CD4-positive, alpha-beta memory T cell (primary cell): Measurements from ENCODE around the gene ASCL2. TPM values are rescaled to one million over a fixed set of nuclear protein-coding genes. Genes with fewer than 3 reads are reported as not detected.
A peak's percentile ranks its signal among the peaks of the same experiment; 100 is the strongest.

ENCODE experiments used
- CTCF ChIA-PET: fragments of 350-600 bp; sonication (Branson Sonifier 250); formaldehyde crosslinking; loops from one replicate; lab custom pipeline; 2021; ENCODE audit warnings: inconsistent platforms; ENCODE audit not compliant: partially characterized antibody; lab: Charles Lee
- POLR2A ChIA-PET: fragments of 350-600 bp; sonication (Branson Sonifier 250); formaldehyde crosslinking; loops from one replicate; lab custom pipeline; 2021; ENCODE audit not compliant: partially characterized antibody; lab: Charles Lee
- DNase-seq, 5 donors: peaks; one replicate each; pipeline versions ENCODE4 v3.0.0 to v3.0.0-alpha.2; 2020 to 2022; ENCODE audit warnings: mixed read lengths in 1 of 5
- H3K27ac ChIP-seq: one replicate; pipeline ENCODE4 v1.7.0; 2013; ENCODE audit warnings: low read depth, low read length
- H3K27me3 ChIP-seq: 2 replicates; pipeline ENCODE4 v1.7.0; 2013; ENCODE audit warnings: mild to moderate bottlenecking, low read length, moderate library complexity; ENCODE audit not compliant: insufficient read depth
- H3K36me3 ChIP-seq: 2 replicates; pipeline ENCODE4 v1.7.0; 2013; ENCODE audit warnings: mild to moderate bottlenecking, low read length, moderate library complexity; ENCODE audit not compliant: insufficient read depth
- H3K4me1 ChIP-seq: 2 replicates; pipeline ENCODE4 v1.7.0; 2013; ENCODE audit warnings: mild to moderate bottlenecking, low read length, moderate library complexity; ENCODE audit not compliant: insufficient read depth
- H3K4me3 ChIP-seq, 2 donors: one replicate each; pipeline ENCODE4 v1.7.0; 2013; ENCODE audit warnings: low read length in 2 of 2, mild to moderate bottlenecking in 1 of 2
- H3K9me3 ChIP-seq, 2 donors: one replicate each; pipeline ENCODE4 v1.7.0; 2013; ENCODE audit warnings: low read length in 2 of 2, control low read depth in 1 of 2; ENCODE audit not compliant: control insufficient read depth in 1 of 2
- H3K27ac Mint-ChIP-seq, 7 donors: one replicate each; pipeline ENCODE4 v1.8.0; 2020 to 2021; ENCODE audit warnings: mixed read lengths in 7 of 7, mild to moderate bottlenecking in 6 of 7, inconsistent platforms in 3 of 7, moderate library complexity in 3 of 7
- H3K27me3 Mint-ChIP-seq, 2 donors: one replicate each; pipeline ENCODE4 v1.8.0; 2020 to 2021; ENCODE audit warnings: mixed read lengths in 2 of 2
- H3K36me3 Mint-ChIP-seq, 2 donors: one replicate each; pipeline ENCODE4 v1.8.0; 2020 to 2021; ENCODE audit warnings: mixed read lengths in 2 of 2, inconsistent platforms in 1 of 2, mild to moderate bottlenecking in 1 of 2
- H3K4me1 Mint-ChIP-seq, 4 donors: one replicate each; pipeline ENCODE4 v1.8.0; 2020 to 2021; ENCODE audit warnings: mixed read lengths in 4 of 4, mild to moderate bottlenecking in 1 of 4
- H3K4me3 Mint-ChIP-seq, 8 donors: one replicate each; pipeline ENCODE4 v1.8.0; 2020 to 2021; ENCODE audit warnings: mixed read lengths in 8 of 8, mild to moderate bottlenecking in 7 of 8, moderate library complexity in 6 of 8, inconsistent platforms in 3 of 8
- H3K9me3 Mint-ChIP-seq, 8 donors: one replicate each; pipeline ENCODE4 v1.8.0; 2020 to 2021; ENCODE audit warnings: mixed read lengths in 8 of 8, mild to moderate bottlenecking in 5 of 8, inconsistent platforms in 3 of 8, moderate library complexity in 1 of 8
- intact Hi-C: fragments of 100-400 bp; cut with micrococcal nuclease; formaldehyde crosslinking; loops from one replicate; pipeline ENCODE4 v1.15.1; 2023
- polyA plus RNA-seq, 2 donors: library from polyadenylated mRNA; unstranded; fragments of 300-500 nt; fragmentation: Illumina TruSeq; gene quantifications; one replicate each; pipeline ENCODE4 v1.2.3, GENCODE V29; 2021
- total RNA-seq, 2 experiments: library from RNA; stranded (reverse); gene quantifications; one replicate each; pipeline ENCODE4 v1.2.3, GENCODE V29; 2021

The ASCL2 gene
- total and polyA plus RNA-seq, 4 experiments from 2014 or later, result 0.29 to 0.57 TPM; not detected in 2

DNA sequence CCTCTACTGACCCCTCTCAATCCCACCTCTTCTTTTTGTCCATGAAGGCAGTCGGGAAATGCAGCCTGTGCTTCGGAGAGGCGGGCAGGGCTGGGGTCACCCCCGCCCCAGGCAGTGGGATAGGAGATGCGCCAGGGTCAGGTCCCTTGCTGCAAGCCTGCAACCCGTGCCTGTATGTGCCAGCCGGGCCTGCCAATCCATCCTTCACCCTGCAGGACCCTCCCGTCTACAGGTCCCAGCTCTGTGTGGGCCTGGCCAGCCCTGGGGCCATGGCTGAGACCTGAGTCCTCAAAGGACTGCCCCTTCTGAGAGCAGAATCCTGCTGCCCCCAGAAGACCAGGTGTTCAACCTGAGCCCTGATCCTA is 10.9 kb downstream of the ASCL2 start:
- DNase-seq, result no peak
- Mint-ChIP-seq H3K4me1 (no peaks in the 10 kb centered on the region), H3K27ac (no peak overlapping the region), H3K36me3 (no peaks in the 10 kb centered on the region), H3K4me3 (no peak overlapping the region), H3K9me3 (peaks cover 0 to 6% (median 0%) of the 10 kb centered on the region in 8 donors), H3K27me3 (peaks cover 0 to 3% of the 10 kb centered on the region in 2 donors)
- ChIA-PET POLR2A (no interaction called here), CTCF (no interaction called here)
- H3K4me1 ChIP-seq, result no peaks in the 10 kb centered on the region
- H3K27me3 ChIP-seq, result no peaks in the 10 kb centered on the region
- H3K27ac ChIP-seq, result no peak overlapping the region
- H3K4me3 ChIP-seq, result no peak overlapping the region
- H3K36me3 ChIP-seq, result no peaks in the 10 kb centered on the region
- H3K9me3 ChIP-seq, result no peaks in the 10 kb centered on the region
- intact Hi-C loops, result no loop called here

DNA sequence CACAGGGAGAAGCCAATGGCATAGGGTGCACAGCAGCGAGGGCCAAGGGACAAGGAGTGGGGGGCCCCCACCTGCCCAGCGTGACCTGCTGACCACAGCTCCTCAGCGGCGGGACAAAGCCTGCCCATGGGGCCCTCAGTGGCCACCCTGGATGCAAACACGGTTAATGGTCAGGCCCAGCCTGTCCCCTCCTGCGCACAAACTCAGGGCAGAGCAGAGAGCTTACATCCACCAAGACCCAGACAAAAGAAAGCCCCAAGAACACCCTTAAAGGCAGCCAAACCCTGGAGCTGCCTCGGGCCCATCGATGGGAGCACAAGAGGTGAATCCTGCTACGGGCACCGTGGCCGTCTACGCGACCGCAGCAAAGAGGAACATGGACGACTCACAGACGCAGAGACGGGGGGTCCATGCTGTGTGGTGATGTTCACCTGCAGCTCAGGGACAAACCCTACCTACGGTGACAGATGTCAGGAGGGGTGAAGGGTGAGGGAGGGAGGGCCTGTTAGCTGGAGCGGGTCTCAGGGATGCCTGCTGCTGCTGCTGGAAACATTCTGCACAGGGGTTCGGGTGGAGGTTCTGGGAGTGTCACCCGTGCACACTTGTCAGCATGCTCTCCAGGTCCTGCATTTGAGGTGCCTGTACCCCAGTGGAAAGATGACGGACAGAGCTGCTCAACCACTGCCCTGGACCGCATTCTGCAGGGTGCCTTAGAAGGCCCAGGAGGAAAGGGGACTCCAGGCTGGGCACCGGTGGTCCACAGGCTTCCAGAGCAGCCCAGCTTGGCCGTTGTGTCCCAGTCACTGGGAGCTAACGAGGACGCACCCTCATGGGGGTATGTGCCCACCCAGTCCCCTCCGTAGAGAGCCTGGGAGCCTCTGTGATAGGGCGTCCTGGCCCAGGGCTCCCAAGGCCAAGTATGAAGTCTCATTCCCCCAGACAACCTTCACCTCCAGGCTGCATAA is 11.6 kb downstream of the ASCL2 start:
- H3K27ac ChIP-seq, result no peak overlapping the region
- Mint-ChIP-seq H3K36me3 (no peaks in the 10 kb centered on the region), H3K27me3 (peaks cover 0 to 3% of the 10 kb centered on the region in 2 donors), H3K4me3 (no peak overlapping the region), H3K4me1 (no peaks in the 10 kb centered on the region), H3K27ac (peak overlapping the region in 1 of 7 donors; percentile 4), H3K9me3 (peaks cover 0 to 6% (median 0%) of the 10 kb centered on the region in 8 donors)
- intact Hi-C loops, result no loop called here
- CTCF ChIA-PET, result interaction anchor here (1.6 kb wide), 1 partner anchor 46 kb away, joined by 4 read pairs; no protein-coding TSS in a partner anchor
- H3K27me3 ChIP-seq, result no peaks in the 10 kb centered on the region
- H3K36me3 ChIP-seq, result no peaks in the 10 kb centered on the region
- H3K4me1 ChIP-seq, result no peaks in the 10 kb centered on the region
- no peaks in the 10 kb centered on the region for H3K9me3 ChIP-seq
- no peak for DNase-seq
- no peak overlapping the region for H3K4me3 ChIP-seq
- POLR2A ChIA-PET, result no interaction called here

- ChIA-PET POLR2A (no interaction called here), CTCF (interaction anchor here (1.6 kb wide), 1 partner anchor 48 kb away, joined by 4 read pairs; no protein-coding TSS in a partner anchor)
- Histone ChIP-seq H3K27me3 (no peaks in the 10 kb centered on the region), H3K36me3 (no peaks in the 10 kb centered on the region), H3K4me3 (no peak overlapping the region), H3K9me3 (no peaks in the 10 kb centered on the region), H3K4me1 (no peaks in the 10 kb centered on the region), H3K27ac (no peak overlapping the region)
- intact Hi-C loops, result no loop called here
- peak overlapping the region in 1 of 7 donors; percentile 53 for H3K27ac Mint-ChIP-seq
- peaks cover 0 to 3% of the 10 kb centered on the region in 2 donors for H3K27me3 Mint-ChIP-seq
- peaks cover 0 to 6% (median 0%) of the 10 kb centered on the region in 8 donors for H3K9me3 Mint-ChIP-seq
- no peak overlapping the region for H3K4me3 Mint-ChIP-seq
- no peaks in the 10 kb centered on the region for H3K36me3 Mint-ChIP-seq
- DNase-seq, result no peak
- H3K4me1 Mint-ChIP-seq, result no peaks in the 10 kb centered on the region
These were observed 13.3 kb downstream of the ASCL2 start for GRCh38 chr11:2256951-2257700.

GRCh38 chr11:2256293-2256913 is 14.0 kb downstream of the ASCL2 start:
- Histone ChIP-seq H3K4me1 (no peaks in the 10 kb centered on the region), H3K27me3 (no peaks in the 10 kb centered on the region), H3K27ac (no peak overlapping the region), H3K9me3 (no peaks in the 10 kb centered on the region), H3K4me3 (no peak overlapping the region), H3K36me3 (no peaks in the 10 kb centered on the region)
- CTCF ChIA-PET, result no interaction called here
- no peak overlapping the region for H3K4me3 Mint-ChIP-seq
- no peaks in the 10 kb centered on the region for H3K36me3 Mint-ChIP-seq
- H3K9me3 Mint-ChIP-seq, result peaks cover 0 to 6% (median 0%) of the 10 kb centered on the region in 8 donors
- no peak for DNase-seq
- intact Hi-C loops, result no loop called here
- POLR2A ChIA-PET, result no interaction called here
- H3K27me3 Mint-ChIP-seq, result peaks cover 0 to 3% of the 10 kb centered on the region in 2 donors
- no peaks in the 10 kb centered on the region for H3K4me1 Mint-ChIP-seq
- peak overlapping the region in 1 of 7 donors; percentile 53 for H3K27ac Mint-ChIP-seq

GRCh38 chr11:2252018-2252417 is 18.4 kb downstream of the ASCL2 start:
- no peaks in the 10 kb centered on the region for H3K36me3 Mint-ChIP-seq
- H3K27ac Mint-ChIP-seq, result no peak overlapping the region
- intact Hi-C loops, result no loop called here

DNA sequence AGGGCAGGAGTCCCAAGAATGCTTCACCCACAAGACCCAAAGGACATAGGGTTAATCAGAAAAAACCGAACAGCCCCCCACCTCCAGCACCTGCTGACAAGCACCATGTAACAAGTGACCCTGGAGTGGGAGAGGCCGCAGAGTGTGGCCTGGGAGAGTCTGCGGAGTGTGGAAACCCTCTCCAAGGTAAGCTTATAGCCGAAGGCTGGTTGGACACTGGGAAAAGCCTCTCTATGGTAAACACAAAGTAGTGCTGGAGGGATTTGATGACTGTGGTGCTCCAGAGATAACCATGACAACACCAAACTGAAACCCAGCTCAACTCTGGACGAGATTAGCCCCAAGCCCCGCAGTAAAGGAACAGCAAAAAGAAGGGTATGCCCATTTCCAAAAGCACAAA is 19.2 kb downstream of the ASCL2 start:
- DNase-seq, result no peak
- ChIA-PET CTCF (no interaction called here), POLR2A (no interaction called here)
- Histone ChIP-seq H3K4me3 (no peak overlapping the region), H3K36me3 (no peaks in the 10 kb centered on the region), H3K27me3 (no peaks in the 10 kb centered on the region), H3K9me3 (no peaks in the 10 kb centered on the region), H3K27ac (no peak overlapping the region), H3K4me1 (no peaks in the 10 kb centered on the region)
- no peaks in the 10 kb centered on the region for H3K4me1 Mint-ChIP-seq
- H3K27ac Mint-ChIP-seq, result no peak overlapping the region
- H3K4me3 Mint-ChIP-seq, result no peak overlapping the region
- peaks cover 0 to 6% (median 0%) of the 10 kb centered on the region in 8 donors for H3K9me3 Mint-ChIP-seq
- intact Hi-C loops, result no loop called here
- no peaks in the 10 kb centered on the region for H3K27me3 Mint-ChIP-seq
- H3K36me3 Mint-ChIP-seq, result no peaks in the 10 kb centered on the region

More at GRCh38 chr11:2252018-2252417, 18.4 kb downstream of the ASCL2 start:
- H3K4me1 ChIP-seq, result no peaks in the 10 kb centered on the region
- ChIA-PET POLR2A (no interaction called here), CTCF (interaction anchor here (1.2 kb wide), 1 partner anchor 51 kb away, joined by 3 read pairs; no protein-coding TSS in a partner anchor)
- H3K4me3 ChIP-seq, result no peak overlapping the region
- H3K27ac ChIP-seq, result no peak overlapping the region
- H3K27me3 ChIP-seq, result no peaks in the 10 kb centered on the region
- no peak for DNase-seq
- no peak overlapping the region for H3K4me3 Mint-ChIP-seq
- H3K27me3 Mint-ChIP-seq, result peaks cover 0 to 3% of the 10 kb centered on the region in 2 donors
- H3K4me1 Mint-ChIP-seq, result no peaks in the 10 kb centered on the region
- no peaks in the 10 kb centered on the region for H3K36me3 ChIP-seq
- H3K9me3 ChIP-seq, result no peaks in the 10 kb centered on the region
- peaks cover 0 to 6% (median 0%) of the 10 kb centered on the region in 8 donors for H3K9me3 Mint-ChIP-seq
